NCI-H446 treated with DMSO at 0.1 percent for 48 hours (cell line): Measurements from ENCODE around the gene TRAPPC2.
"Not testable (repeated sequence)": the region's sequence is repeated elsewhere in the genome, so short reads cannot be mapped to it uniquely, and the experiment has no call there.

ENCODE experiments used
- DNase-seq: peaks from one replicate; lab custom pipeline; 2025; lab: John Stamatoyannopoulos, UW

Gene TRAPPC2

DNA sequence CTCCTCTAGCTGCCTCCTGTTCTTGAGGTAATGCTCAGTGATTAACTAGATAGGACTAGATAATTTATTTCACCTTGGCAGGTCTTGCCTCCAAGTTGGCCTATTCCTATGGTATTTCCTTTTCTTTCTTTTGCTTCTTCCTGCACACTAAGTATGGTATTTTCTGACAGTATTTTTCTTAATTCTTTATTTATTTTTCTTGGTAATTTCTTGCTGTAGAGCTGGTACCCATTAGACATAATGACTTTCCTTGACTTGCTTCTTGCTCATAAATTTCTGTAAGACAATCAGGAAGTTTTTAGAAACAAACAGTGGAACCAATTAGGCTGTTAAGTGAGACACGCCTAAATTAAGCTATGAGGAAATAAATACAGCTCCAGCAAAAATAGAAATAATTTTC lies 36.0 kb downstream of the TRAPPC2 start:
- no peak for DNase-seq

DNA sequence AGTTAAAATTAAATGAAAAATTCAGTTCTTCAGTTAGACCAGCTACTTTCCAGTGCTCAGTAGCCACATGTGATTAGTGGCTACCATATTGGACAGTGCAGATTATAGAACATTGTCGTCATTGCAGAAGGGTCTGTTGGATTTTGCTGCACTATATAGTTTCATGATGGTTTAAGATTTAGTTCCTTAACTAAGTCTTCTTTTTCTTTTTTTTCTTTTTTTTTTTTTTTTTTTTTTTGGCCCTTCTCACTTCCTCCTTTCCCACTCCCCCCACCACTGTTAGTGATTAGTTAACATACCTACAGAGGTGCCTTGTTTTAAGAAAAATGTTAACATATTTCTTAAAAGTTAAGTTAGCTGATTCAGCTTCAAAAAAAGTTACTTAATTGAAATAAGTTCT lies 36.4 kb downstream of the TRAPPC2 start:
- no peak for DNase-seq

DNA sequence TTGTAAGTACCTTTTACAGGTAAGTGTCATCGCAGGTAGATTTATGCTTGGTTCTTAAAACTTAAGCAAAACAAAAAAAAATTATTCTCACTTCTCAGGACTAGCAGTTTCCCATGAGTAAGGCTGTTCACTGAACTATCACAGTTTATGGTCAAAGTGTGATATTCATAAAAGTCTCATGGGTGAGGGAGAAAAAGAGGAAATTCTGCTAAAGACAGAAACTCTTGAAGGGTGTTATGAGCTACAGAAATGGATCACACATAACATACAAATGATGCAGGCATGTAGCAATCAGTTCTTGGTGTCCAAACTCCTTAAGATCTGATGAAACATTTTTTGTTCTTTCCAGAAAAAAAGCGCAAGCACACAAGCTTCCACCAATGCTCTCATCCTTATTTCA lies 37.0 kb downstream of the TRAPPC2 start:
- no peak for DNase-seq

DNA sequence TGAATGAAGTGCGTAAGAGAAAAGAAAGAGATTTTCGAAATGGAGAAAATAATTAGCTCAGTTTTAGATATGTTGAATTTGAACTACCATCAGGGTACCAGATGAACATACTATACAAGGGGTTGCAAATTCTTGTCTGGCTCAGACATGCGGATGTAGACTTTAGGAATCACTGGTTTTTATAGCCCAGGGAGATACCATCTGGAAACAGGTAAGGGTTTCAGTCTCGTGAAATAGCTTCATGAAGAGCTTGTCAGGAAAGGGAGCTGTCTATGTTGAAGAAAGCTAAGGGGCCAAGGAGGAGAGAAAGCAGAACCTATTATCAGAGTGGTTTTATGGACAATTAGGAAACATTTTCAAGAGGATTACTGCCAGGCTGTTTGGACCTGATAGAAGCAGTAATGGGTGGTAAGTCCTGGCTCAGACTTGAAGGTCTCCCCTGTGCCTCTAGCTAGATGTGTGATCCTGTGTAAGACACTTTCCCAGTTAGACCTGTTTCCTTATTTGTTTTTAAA lies 38.8 kb downstream of the TRAPPC2 start:
- DNase-seq, result no peak

DNA sequence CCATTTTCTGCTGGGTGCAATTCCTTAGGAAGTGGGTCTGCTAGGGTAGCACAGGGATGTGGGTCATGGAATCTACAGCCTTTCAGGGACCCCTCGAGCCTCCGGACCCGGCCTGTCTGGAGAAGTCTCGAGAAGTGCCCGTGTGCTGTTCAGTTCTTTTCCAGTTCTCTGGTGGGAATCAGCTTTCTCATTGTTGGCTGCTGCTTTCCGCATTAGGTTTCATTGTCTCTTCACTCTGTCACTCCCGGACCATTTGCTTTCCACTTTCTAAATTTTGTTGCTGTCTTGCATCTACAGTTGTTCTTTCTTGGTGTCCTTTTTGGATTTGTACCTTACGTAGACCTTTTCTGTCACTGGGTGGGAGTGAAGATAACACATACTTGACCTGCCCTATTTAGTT lies 39.4 kb downstream of the TRAPPC2 start:
- no peak for DNase-seq

DNA sequence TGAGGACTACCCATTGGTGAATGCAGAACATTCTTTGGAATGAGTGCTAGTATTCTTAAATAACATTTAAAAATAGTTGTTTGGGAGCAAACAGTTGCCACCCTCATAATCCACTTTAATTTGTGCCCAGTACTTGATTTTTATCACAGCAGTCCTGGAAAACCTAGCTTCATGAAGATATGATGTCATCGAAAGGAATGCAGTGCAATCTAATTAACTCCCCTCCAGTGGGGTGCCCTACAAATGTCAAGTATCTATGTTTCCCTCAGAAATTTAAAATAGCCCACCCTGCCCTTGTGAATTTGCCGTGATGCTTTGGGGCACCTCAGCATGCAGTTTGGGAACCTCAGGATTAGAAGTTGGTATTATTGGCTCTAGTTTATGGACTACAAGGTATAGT lies 40.1 kb downstream of the TRAPPC2 start:
- DNase-seq, result no peak

DNA sequence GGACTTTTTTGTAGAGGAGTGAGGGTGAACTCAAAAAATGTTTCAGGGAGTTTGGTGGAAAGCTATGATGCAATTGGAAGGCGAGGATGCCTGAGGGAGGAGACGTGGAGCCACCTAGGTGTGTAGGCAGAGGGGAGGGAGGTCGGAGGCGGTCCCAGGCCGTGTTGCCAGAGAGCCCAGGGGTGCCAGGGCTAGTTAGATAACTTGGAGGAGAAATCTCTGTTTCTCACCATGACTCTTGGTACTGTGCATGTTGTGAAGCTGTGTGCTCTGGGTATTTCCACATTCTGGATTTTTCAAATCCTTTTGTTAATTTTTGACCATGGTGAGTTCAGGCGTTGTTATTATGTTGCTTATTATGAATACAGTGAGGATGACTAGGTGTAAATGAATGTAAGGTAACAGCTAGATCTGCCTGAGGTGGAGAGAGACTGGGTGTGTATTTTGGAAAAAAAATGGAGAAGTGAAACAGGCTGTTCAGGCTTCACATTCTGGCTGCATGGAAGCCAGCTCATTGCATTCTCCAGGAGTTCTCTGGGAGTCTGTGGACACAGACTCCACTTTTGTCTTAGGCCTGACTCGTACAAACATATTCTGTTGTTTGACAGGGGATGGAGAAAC lies 41.0 kb downstream of the TRAPPC2 start:
- no peak for DNase-seq

DNA sequence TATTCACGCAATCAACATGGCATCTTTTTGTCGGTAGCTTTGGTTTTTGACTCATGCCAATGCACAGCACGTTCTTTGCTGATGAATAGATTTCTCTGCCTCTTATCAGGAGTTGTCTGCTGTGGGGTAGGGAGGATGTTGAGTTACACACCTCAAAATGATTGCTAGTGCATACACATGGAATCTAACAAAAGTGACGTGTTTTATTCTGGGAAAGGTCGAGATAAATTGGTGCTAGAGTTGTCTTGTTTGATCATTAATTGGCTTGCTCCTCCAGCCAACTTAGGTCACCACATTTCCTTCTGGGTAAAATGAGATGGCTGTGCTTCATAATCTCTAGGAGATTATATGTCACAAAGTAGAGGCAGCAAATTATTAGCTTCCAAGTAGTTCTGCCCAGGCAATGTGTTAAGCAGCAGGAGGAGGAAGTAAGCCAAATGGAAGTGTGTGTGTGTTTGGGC lies 41.6 kb downstream of the TRAPPC2 start:
- DNase-seq, result no peak

DNA sequence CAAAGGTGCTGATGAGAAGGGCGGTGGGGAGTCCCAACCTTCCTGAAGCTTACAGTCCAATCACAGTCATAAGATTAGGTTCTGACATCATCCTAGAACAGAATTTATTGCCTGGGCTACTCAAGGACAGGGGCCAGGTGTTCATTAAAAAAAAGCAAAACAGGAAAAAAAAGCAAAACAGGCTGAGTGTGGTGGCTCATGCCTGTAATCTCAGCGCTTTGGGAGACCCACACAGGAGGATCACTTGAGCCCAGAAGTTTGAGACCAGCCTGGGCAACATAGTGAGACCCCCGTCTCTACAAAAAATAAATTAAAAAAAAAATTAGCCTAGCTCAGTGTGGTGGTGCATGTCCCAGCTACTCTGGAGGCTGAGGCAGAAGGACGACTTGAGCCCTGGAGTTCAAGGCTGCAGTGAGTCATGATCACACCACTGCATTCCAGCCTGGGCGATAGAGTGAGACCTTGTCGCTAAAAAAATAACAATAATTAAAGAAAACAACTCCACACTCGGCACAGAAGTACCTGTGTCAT lies 42.5 kb downstream of the TRAPPC2 start:
- DNase-seq, result no peak

DNA sequence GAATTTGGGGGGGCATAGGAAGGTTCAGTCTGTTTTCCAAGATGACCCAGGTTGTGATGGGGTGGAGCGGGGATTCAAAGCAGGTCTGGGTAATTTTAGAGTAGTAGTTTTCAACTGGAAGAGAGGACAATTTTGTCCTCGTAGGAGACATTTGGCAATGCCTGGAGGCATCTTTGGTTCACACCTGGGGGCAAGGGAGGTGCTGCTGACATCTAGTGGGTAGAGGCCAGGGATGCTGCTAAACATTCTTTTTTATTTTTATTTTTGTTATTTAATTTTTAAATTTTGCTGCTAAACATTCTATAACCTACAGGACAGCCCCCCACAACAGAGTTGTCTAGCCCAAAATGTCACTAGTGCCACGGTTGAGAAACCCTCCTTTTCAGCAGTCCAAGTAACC lies 43.6 kb downstream of the TRAPPC2 start:
- no peak for DNase-seq

DNA sequence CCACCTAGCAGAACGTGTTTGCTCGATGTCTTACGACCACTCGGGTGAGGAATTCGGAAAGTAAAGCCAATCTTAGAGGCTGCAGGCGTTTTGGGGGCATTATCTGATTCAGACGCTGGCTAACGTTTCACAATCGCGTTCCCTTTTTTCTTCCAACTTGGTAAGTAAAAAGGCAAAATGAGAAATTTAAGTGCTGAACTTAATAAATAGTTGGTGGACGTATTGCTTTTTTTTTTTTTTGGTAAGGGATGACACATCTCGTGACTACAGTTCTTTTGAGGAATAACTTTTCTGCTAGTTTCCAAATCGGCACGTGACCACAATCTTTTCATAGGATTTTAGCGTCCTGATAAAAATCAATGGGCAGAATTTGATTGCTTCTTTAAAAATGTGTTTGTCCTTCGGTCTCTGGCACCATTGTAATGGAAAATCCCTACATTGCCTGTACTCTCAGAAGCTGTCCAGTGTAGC lies 44.6 kb downstream of the TRAPPC2 start:
- no peak for DNase-seq

DNA sequence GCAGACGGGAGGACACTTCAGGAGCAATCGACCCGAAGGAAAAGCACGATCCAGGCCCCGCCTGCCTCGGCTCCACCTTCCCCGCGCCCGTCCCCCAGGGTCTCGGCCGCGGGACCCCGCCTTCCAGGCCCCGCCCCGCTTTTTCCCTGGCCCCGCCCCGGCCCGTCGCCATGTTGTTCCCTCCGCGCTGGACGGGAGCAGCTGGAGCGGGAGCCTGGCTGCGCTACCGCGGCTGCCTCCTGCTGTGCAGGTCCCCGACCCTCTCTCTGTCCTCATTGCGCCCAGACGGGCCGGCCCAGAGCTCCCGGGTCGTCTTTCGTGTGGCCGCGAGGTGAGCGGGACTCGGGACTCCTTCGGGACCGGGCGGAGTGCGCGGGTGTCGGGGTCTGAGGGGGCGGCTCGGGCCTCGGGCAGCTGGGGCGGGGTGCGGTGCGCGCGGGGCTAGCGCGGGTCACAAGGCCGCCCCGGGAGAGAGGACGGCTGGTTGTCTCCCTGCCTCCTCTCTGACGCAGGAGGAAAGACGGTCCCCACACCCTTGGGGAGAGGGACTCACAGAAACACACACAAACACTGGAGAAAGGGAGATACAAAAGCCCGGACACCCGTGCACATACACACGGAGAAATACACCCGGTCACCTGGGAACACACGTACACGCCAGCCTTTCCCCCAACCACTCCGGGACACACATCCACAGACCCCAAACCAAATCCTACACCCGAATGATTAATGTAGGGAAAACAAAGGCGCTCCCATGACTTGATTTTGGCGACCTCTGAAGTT lies 45.3 kb downstream of the TRAPPC2 start, which contains the start of gene RAB9A:
TSS of gene RAB9A (plus strand) at position 171 of the 783 bp plus-strand sequence. CDS start 19,619 bp downstream, outside the sequence.
- DNase-seq, result peak; percentile 44

DNA sequence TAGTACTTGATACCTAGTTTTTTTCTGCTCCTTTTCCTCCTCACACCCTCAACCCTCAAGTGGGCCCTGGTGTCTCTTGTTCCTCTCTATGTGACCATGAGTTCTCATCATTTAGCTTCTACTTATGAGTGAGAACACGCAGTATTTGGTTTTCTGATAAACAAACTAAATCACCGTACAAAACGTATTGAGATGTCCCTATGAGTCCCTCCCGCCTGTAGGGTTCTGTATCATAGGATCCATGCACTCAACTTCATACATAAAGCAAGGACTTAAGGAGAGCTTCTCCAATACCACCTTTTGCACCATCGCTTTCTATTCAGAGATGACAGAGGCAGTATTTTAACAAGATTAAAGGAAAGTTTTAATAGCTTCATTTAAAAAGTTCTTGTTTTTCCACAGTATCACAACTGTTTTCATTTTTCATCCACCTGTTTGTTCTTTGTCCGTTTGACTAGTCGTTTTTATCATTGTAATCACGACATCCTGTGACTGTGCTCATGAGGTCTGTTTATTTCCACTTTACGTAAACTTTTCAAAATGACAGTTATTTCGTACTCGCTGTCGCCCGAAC lies 45.9 kb downstream of the TRAPPC2 start:
- no peak for DNase-seq

DNA sequence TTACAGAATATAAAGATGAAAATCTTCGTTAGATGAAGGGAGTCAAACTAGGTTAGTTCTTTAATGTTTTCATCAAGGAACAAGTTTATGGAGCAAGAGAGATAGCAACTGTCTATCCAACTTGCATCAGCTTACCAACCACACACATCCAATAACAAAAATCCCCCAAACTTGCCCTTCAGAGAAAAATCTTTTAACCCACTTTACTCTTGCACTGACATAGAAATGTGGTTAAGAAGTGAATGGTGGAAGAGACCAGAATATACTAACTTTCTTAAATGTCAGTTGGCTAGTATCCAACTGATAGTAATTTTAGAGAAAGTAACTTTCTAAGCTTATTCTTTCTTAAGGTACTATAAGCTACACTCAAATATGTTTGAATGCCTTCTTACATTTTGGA lies 47.2 kb downstream of the TRAPPC2 start:
- no peak for DNase-seq

DNA sequence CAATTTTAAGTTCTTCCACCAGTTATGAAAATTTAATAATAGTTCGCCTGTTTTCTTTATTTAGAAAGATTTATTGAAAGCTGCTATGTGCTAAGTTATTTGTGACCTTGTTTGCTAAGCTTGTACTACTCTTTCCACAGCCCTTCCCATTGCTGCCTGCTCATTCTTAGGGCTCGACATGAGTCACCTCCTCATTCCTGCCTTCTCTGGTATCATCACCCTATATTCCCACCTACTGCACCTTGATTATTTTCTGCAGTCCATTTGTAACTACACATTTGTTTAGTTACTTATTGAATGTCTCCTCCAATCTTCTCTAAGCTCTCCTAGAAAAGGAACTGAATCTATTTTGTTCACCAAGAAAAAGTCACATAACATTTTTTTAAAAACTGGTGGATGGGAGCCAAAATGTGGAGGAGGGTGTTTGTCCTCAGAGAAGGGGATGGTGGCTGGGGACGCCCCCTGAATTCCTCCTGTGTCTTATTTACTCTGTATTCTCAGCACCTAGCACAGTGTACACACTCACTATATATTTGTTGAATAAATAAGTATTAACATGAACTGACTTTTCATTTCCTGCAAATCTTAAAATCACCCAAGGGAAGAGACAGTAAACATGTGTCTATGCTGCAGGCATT lies 49.2 kb downstream of the TRAPPC2 start:
- no peak for DNase-seq

DNA sequence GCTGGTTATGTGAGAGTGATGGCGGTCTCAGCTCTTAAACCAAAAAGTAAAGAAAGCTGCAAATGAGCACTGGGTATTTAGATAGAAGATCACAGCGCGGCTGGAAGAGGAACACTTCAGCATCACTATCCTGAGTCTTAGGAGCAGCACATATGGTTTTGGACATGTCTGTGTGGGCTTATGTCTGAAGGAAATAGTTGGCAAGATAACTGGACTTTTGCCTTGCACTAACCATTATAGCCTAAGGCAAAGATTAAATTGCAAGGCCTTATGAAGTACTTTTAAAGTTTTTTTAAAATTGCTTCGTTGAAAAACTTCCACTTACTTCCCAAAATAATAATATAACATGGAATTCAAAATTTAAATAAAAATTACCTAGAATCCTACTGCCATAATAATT lies 50.1 kb downstream of the TRAPPC2 start:
- DNase-seq, result no peak

DNA sequence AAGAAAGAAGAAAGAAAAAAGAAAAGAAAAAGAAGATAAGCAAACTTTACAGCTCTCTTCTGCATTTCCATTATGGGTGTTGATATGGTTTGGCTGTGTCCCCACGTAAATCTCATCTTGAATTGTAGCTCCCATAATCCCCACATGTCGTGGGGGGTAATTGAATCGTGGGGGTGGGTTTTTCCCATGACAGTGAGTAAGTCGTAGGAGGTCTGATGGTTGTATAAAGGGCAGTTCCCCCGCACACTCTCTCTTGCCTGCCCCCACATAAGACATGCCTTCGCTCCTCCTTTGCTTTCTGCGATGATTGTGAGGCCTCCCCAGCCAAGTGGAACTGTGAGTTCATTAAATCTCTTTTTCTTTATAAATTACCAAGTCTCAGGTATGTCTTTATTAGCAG lies 52.8 kb downstream of the TRAPPC2 start:
- no peak for DNase-seq

DNA sequence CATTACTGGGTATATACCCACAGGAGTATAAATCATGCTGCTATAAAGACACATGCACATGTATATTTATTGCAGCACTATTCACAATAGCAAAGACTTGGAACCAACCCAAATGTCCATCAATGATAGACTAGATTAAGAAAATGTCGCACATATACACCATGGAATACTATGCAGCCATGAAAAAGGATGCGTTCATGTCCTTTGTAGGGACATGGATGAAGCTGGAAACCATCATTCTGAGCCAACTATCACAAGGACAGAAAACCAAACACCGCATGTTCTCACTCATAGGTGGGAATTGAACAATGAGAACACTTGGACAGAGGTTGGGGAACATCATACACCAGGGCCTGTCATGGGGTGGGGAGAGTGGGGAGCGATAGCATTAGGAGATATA lies 54.7 kb downstream of the TRAPPC2 start:
- DNase-seq, result not testable (repeated sequence)

DNA sequence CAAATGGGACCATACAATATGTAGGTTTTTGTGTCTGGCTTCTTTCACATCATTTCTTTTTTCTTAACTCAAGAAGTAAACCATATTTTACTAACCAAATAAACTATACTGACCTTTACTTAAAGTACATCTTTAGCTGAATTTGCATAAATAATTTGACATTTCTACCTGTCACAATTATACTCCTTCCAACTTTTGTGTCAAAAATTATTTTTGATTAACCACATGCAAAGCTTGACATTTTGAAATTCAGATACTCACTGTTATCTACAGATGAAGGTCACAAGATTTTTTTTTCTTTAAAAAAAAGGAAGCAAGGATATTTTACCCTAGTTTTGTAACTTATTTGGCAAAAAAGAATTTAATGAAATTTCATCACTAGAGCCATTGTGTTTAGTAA lies 57.5 kb downstream of the TRAPPC2 start:
- no peak for DNase-seq

DNA sequence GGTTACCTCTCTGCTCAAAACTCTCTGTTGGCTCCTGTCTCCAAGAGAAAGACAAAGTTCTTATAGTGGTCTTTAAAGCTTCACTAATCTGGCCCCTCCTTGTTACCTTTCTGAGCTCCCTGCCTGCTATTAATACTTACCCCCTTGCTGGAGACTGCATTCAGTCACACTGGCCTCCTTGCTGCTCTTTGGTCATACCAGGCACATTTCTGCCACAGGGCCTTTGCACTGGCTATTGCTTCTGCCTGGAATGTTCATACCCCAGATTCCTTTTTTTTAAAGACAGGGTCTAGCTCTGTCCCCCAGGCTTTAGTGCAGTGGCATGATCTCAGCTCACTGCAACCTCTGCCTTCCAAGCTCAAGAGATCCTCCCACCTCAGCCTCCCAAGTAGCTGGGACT lies 61.4 kb downstream of the TRAPPC2 start:
- no peak for DNase-seq

DNA sequence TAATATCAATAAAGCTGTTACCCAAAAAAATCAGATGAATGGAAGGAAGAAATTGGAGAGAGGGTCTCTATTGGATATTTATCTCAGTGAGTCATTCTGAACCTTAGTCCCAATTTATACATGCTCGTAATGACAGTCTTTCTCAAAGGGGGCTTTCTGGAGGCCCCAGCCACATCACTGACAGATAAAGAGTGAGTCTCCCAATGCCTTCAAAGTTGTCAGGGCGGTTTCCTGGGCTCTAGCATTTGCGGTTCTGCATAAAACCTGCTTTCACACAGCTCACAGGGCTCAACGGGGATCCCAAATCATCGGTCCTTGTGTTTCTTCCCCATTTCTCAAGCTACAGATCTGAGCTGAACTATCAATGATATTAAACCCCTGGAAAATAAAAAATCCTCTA lies 64.2 kb downstream of the TRAPPC2 start:
- no peak for DNase-seq

DNA sequence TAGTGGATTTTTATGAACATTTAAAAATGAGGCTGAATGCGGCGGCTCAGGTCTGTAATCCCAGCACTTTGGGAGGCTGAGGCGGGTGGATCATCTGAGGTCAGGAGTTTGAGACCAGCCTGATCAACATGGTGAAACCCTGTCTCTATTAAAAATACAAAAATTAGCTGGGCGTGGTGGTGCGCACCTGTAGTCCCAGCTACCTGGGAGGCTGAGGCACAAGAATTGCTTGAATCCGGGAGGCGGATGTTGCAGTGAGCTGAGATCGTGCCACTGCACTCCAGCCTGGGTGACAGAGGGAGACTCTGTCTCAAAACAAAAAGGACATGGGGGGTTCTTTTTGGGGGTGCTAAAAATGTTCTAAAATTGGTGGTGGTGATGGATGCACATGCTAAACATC lies 64.7 kb downstream of the TRAPPC2 start:
- DNase-seq, result not testable (repeated sequence)
